Measurements from ENCODE around the gene FDXR. TPM values are rescaled to one million over a fixed set of nuclear protein-coding genes. Genes with fewer than 3 reads are reported as not detected.
"Not testable (repeated sequence)": the region's sequence is repeated elsewhere in the genome, so short reads cannot be mapped to it uniquely, and the experiment has no call there.

The FDXR gene
- total RNA-seq, 2 donors from 2014 or later, result 4.1 to 7.9 TPM

- DNase-seq (ENCODE audit: low spot score), result peak; percentile 100
- H3K9me3 ChIP-seq, result no peaks in the 10 kb centered on the region
- TF ChIP-seq CTCF (IDR thresholded peaks at IDR 0.05), result no peak
Observed at GRCh38 chr17:74873037-74873873, 461 bp upstream of the FDXR start.

GRCh38 chr17:74871356-74872076 lies 1.3 kb downstream of the FDXR start:
- no peak for DNase-seq (ENCODE audit: low spot score)
- H3K36me3 ChIP-seq, result no peaks in the 10 kb centered on the region
- H3K4me1 ChIP-seq, result peaks cover 0 to 31% of the 10 kb centered on the region in 2 donors
- no peaks in the 10 kb centered on the region for H3K9me3 ChIP-seq
- TF ChIP-seq CTCF (IDR thresholded peaks at IDR 0.05), result no peak
- no peak overlapping the region for H3K27ac ChIP-seq
- H3K4me3 ChIP-seq, result no peak overlapping the region
- no peaks in the 10 kb centered on the region for H3K27me3 ChIP-seq

More at GRCh38 chr17:74873037-74873873, 461 bp upstream of the FDXR start:
- Histone ChIP-seq H3K27ac (peak overlapping the region; percentile 87 to 88), H3K4me1 (peaks cover 0 to 40% of the 10 kb centered on the region in 2 donors), H3K36me3 (no peaks in the 10 kb centered on the region), H3K4me3 (peak overlapping the region; percentile 57 to 72), H3K27me3 (no peaks in the 10 kb centered on the region)

GRCh38 chr17:74870512-74870911 lies 2.3 kb downstream of the FDXR start:
- Histone ChIP-seq H3K36me3 (no peaks in the 10 kb centered on the region), H3K9me3 (no peaks in the 10 kb centered on the region), H3K27ac (no peak overlapping the region), H3K4me1 (peaks cover 0 to 31% of the 10 kb centered on the region in 2 donors), H3K4me3 (no peak overlapping the region), H3K27me3 (no peaks in the 10 kb centered on the region)
- no peak for DNase-seq (ENCODE audit: low spot score)
- no peak for TF ChIP-seq CTCF (IDR thresholded peaks at IDR 0.05)

- not testable (repeated sequence) for H3K36me3 ChIP-seq; H3K27me3 ChIP-seq; H3K9me3 ChIP-seq; DNase-seq (ENCODE audit: low spot score); H3K27ac ChIP-seq; H3K4me3 ChIP-seq
- peaks cover 0 to 32% of the 10 kb centered on the region in 2 donors for H3K4me1 ChIP-seq
Observed at GRCh38 chr17:74870028-74870427, 2.8 kb downstream of the FDXR start.

GRCh38 chr17:74868908-74869255 lies 3.9 kb downstream of the FDXR start:
- no peak overlapping the region for H3K4me3 ChIP-seq
- H3K4me1 ChIP-seq, result peaks cover 0 to 33% of the 10 kb centered on the region in 2 donors
- H3K36me3 ChIP-seq, result no peaks in the 10 kb centered on the region
- DNase-seq (ENCODE audit: low spot score), result no peak
- H3K9me3 ChIP-seq, result no peaks in the 10 kb centered on the region
- TF ChIP-seq CTCF (IDR thresholded peaks at IDR 0.05), result no peak
- no peak overlapping the region for H3K27ac ChIP-seq
- no peaks in the 10 kb centered on the region for H3K27me3 ChIP-seq

GRCh38 chr17:74868251-74868907 lies 4.4 kb downstream of the FDXR start:
- no peak for TF ChIP-seq CTCF (IDR thresholded peaks at IDR 0.05)
- Histone ChIP-seq H3K27ac (no peak overlapping the region), H3K4me3 (no peak overlapping the region), H3K27me3 (no peaks in the 10 kb centered on the region), H3K9me3 (no peaks in the 10 kb centered on the region), H3K36me3 (no peaks in the 10 kb centered on the region), H3K4me1 (peaks cover 0 to 30% of the 10 kb centered on the region in 2 donors)
- DNase-seq (ENCODE audit: low spot score), result no peak
